GM12878 (cell line): ENCODE results near the gene CPNE4. TPM values are rescaled to one million over a fixed set of nuclear protein-coding genes. Genes with fewer than 3 reads are reported as not detected.
A peak's percentile ranks its signal among the peaks of the same experiment; 100 is the strongest.

Experiments
- ATAC-seq: fragments of 200-7000 bp; cut with Tn5 transposase; 3 replicates; pipeline ENCODE4 v1.9.1; 2020; ENCODE audit warnings: mild to moderate bottlenecking, moderate library complexity
- BruUV-seq: library from RNA; stranded (reverse); fragments of 400-500 nt; replicated peaks from 2 replicates; lab custom pipeline; 2021; lab: Mats Ljungman, UMichigan
- CTCF ChIA-PET: fragments of 300-600 bp; sonication (Branson Sonifier 250); formaldehyde crosslinking; extraction: SDS; loops from one replicate; lab custom pipeline; 2021; ENCODE audit warnings: inconsistent platforms; lab: Yijun Ruan, JAX
- POLR2A ChIA-PET: fragments of 350-600 bp; formaldehyde crosslinking; extraction: SDS; loops from one replicate; lab custom pipeline; 2021; ENCODE audit warnings: inconsistent platforms; lab: Charles Lee
- RAD21 ChIA-PET: fragments of 300-600 bp; sonication (Branson Sonifier 250); formaldehyde crosslinking; loops from one replicate; lab custom pipeline; 2023; ENCODE audit warnings: antibody characterized with exemption; ENCODE audit not compliant: unreplicated experiment; lab: Charles Lee
- SMC1A ChIA-PET: fragments of 300-600 bp; sonication (Branson Sonifier 250); formaldehyde crosslinking; loops from one replicate; lab custom pipeline; 2023; ENCODE audit not compliant: unreplicated experiment, uncharacterized antibody; lab: Charles Lee
- DNase-seq: peaks from one replicate; pipeline ENCODE4 v3.0.0-alpha.2; 2011; ENCODE audit warnings: low read depth, low spot score
- FAIRE-seq: peaks from 3 replicates; lab custom pipeline; 2011; peaks lifted over from hg19 to GRCh38; lab: Jason Lieb, UNC
- H2AFZ ChIP-seq: 2 replicates; pipeline ENCODE4 v1.6.0; 2011; ENCODE audit warnings: low read depth, low read length, control low read depth; ENCODE audit not compliant: control insufficient read depth
- H3K27ac ChIP-seq: 2 replicates; pipeline ENCODE4 v1.5.1; 2011; ENCODE audit warnings: control low read depth; ENCODE audit not compliant: control insufficient read depth, insufficient read depth
- H3K27me3 ChIP-seq, 2 experiments: replicated peaks in 1 of 2; 2 replicates each; pipeline versions ENCODE4 v1.6.0 to v1.6.1; 2011; ENCODE audit warnings: low read length in 1 of 2; ENCODE audit not compliant: control insufficient read depth in 2 of 2, insufficient read depth in 2 of 2
- H3K36me3 ChIP-seq, 2 experiments: 2 replicates each; pipeline ENCODE4 v1.5.1; 2011; ENCODE audit warnings: low read length in 1 of 2; ENCODE audit not compliant: control insufficient read depth in 2 of 2, insufficient read depth in 2 of 2
- H3K4me1 ChIP-seq: 2 replicates; pipeline ENCODE4 v1.6.1; 2011; ENCODE audit warnings: mild to moderate bottlenecking, low read length, moderate library complexity, mixed read lengths; ENCODE audit not compliant: control insufficient read depth, insufficient read depth
- H3K4me2 ChIP-seq: 2 replicates; pipeline ENCODE4 v1.6.0; 2011; ENCODE audit warnings: control low read depth; ENCODE audit not compliant: control insufficient read depth, insufficient read depth
- H3K4me3 ChIP-seq: fragments of 200-600 bp; sonication (generic); 2 replicates; pipeline ENCODE4 v1.5.1; 2016
- H3K79me2 ChIP-seq: 2 replicates; pipeline ENCODE4 v1.6.0; 2011; ENCODE audit warnings: low read length; ENCODE audit not compliant: control insufficient read depth, insufficient read depth
- H3K9ac ChIP-seq: 2 replicates; pipeline ENCODE4 v1.8.0; 2011; ENCODE audit warnings: low read length, control low read depth, mixed read lengths; ENCODE audit not compliant: control insufficient read depth, insufficient read depth
- H3K9me3 ChIP-seq: replicated peaks from 3 replicates; pipeline ENCODE4 v1.5.1; 2011; ENCODE audit warnings: mild to moderate bottlenecking, low read length; ENCODE audit not compliant: control insufficient read depth, insufficient read depth
- H4K20me1 ChIP-seq: 2 replicates; pipeline ENCODE4 v1.6.0; 2011; ENCODE audit not compliant: control insufficient read depth, insufficient read depth
- CEBPZ ChIP-seq: fragments of 150-350 bp; IDR thresholded peaks from 2 replicates; pipeline ENCODE4 v1.6.1; 2016; ENCODE audit warnings: low read depth, low read length
- E2F8 ChIP-seq: fragments of 450-650 bp; IDR thresholded peaks from 2 replicates; pipeline ENCODE4 v1.6.1; 2018; ENCODE audit warnings: mild to moderate bottlenecking, low read depth, moderate library complexity; ENCODE audit not compliant: partially characterized antibody
- IRF4 ChIP-seq: IDR thresholded peaks from 2 replicates; pipeline ENCODE4 v1.6.1; 2011; ENCODE audit warnings: low read depth, low read length
- IRF5 ChIP-seq: fragments of 450-650 bp; IDR thresholded peaks from 2 replicates; pipeline ENCODE4 v1.6.1; 2017; ENCODE audit warnings: borderline replicate concordance
- MYC ChIP-seq: IDR thresholded peaks from 2 replicates; pipeline ENCODE4 v1.6.1; 2011; ENCODE audit warnings: mild to moderate bottlenecking, low read length, moderate library complexity, inconsistent platforms; ENCODE audit not compliant: insufficient read depth, insufficient replicate concordance, insufficient read length, severe bottlenecking
- SIN3A ChIP-seq: IDR thresholded peaks from 2 replicates; pipeline ENCODE4 v1.6.1; 2012; ENCODE audit warnings: low read depth, low read length, improper control_type of control experiment
- SKIL ChIP-seq: fragments of 450-650 bp; IDR thresholded peaks from 2 replicates; pipeline ENCODE4 v1.6.1; 2017; ENCODE audit warnings: mild to moderate bottlenecking, low read depth, inconsistent platforms; ENCODE audit not compliant: poor library complexity, severe bottlenecking
- SMAD5 ChIP-seq: IDR thresholded peaks from 2 replicates; pipeline ENCODE4 v1.6.1; 2016; ENCODE audit warnings: antibody characterized with exemption, low read depth
- STAT1 ChIP-seq: fragments of 450-650 bp; conservative IDR thresholded peaks from 2 replicates; pipeline ENCODE4 v1.6.1; 2014; ENCODE audit warnings: antibody characterized with exemption, mild to moderate bottlenecking
- WGBS: methylation state at CpG from one replicate; pipeline ENCODE4 v1.1.6; 2016; ENCODE audit warnings: low lambda C conversion rate; ENCODE audit not compliant: insufficient replicate concordance, insufficient coverage; ENCODE audit errors: missing lambda C conversion rate; 5-methylcytosine and 5-hydroxymethylcytosine counted together
- in situ Hi-C: fragments of 300-500 bp; cut with MboI; formaldehyde crosslinking; loops from 9 replicates; pipeline ENCODE4 v1.14.3; 2018; ENCODE audit warnings: mixed read lengths
- intact Hi-C: fragments of 100-400 bp; cut with micrococcal nuclease; formaldehyde crosslinking; loops from one replicate; pipeline ENCODE4 v1.14.2; 2022; ENCODE audit not compliant: unreplicated experiment
- polyA plus RNA-seq, 11 experiments: library from polyadenylated mRNA; depleted of rRNA in 4 of 11; unstranded in 6 of 11; stranded (reverse) in 5 of 11; fragments of >200 nt; fragmentation: Nextera tagmentation in 4 of 11; fragmentation: Illumina TruSeq in 1 of 11; extraction: Ambion mirVana in 4 of 11; extraction: Trizol in 1 of 11; gene quantifications; 1 replicate in 1 of 11; 2 replicates in 10 of 11; pipeline versions ENCODE4 v1.2.1 to v1.2.3, GENCODE V29; 2011 to 2016; ENCODE audit warnings: inconsistent platforms in 2 of 11, missing spikeins in 2 of 11, low read depth in 1 of 11
- total RNA-seq, 4 experiments: library from RNA; depleted of rRNA in 3 of 4; stranded (reverse); fragments of >200 nt in 3 of 4; fragmentation: Illumina TruSeq in 1 of 4; extraction: Trizol in 1 of 4; gene quantifications; 2 replicates each; pipeline versions ENCODE4 v1.2.1 to v1.2.3, GENCODE V29; 2013 to 2021

The CPNE4 gene
- total and polyA plus RNA-seq, 10 of the 15 experiments (the other 5 are each of a cell fraction or from before 2014, with no cell fraction given): 0.17 to 1.9 (median 0.48) TPM; not detected in 1

GRCh38 chr3:131846296-131846924 is 188.4 kb downstream of the CPNE4 start:
- ChIA-PET SMC1A (interaction anchor here (0.9 kb wide), 1 partner anchor 134 kb away, joined by 3 read pairs; no protein-coding TSS in a partner anchor), CTCF (interaction anchor here (1.3 kb wide), 1 partner anchor 22 kb away, joined by 4 read pairs; no protein-coding TSS in a partner anchor), RAD21 (no interaction called here), POLR2A (no interaction called here)
- H4K20me1 ChIP-seq: no peaks in the 10 kb centered on the region
- no peak for FAIRE-seq
- no peak overlapping the region for H3K4me3 ChIP-seq
- H3K4me2 ChIP-seq: no peak overlapping the region
- no TSS peak for BruUV-seq
- no peak overlapping the region for H3K9ac ChIP-seq
- WGBS: 12% methylated on average over 3 of the region's 3 CpGs
- H3K4me1 ChIP-seq: no peaks in the 10 kb centered on the region
- no peak overlapping the region for H2AFZ ChIP-seq
- peak; percentile 53; the same call in 2 of the 3 replicates for ATAC-seq
- in situ Hi-C loops: no loop called here
- no peaks in the 10 kb centered on the region for H3K27me3 ChIP-seq
- no peaks in the 10 kb centered on the region for H3K9me3 ChIP-seq
- H3K79me2 ChIP-seq: no peaks in the 10 kb centered on the region
- intact Hi-C loops: no loop called here
- no peak overlapping the region for H3K27ac ChIP-seq
- no peak for DNase-seq
- H3K36me3 ChIP-seq: no peaks in the 10 kb centered on the region
- TF ChIP-seq IRF4: no peak
- no peak for TF ChIP-seq SKIL
- TF ChIP-seq SMAD5: no peak
- no peak for TF ChIP-seq CEBPZ
- TF ChIP-seq IRF5: no peak
- no peak for TF ChIP-seq STAT1
- TF ChIP-seq SIN3A: no peak
- no peak for TF ChIP-seq E2F8
- TF ChIP-seq MYC: no peak
